Activated CD4-positive, alpha-beta T cell treated with anti-CD3 and anti-CD28 coated beads for 4 hours (primary cell): ENCODE results near the gene CEP72.
A peak's percentile ranks its signal among the peaks of the same experiment; 100 is the strongest.
"Not testable (repeated sequence)": the region's sequence is repeated elsewhere in the genome, so short reads cannot be mapped to it uniquely, and the experiment has no call there.

Experiments used
- DNase-seq, 2 donors: peaks; one replicate each; pipeline ENCODE4 v3.0.0-alpha.2; 2020

The CEP72 gene

DNA sequence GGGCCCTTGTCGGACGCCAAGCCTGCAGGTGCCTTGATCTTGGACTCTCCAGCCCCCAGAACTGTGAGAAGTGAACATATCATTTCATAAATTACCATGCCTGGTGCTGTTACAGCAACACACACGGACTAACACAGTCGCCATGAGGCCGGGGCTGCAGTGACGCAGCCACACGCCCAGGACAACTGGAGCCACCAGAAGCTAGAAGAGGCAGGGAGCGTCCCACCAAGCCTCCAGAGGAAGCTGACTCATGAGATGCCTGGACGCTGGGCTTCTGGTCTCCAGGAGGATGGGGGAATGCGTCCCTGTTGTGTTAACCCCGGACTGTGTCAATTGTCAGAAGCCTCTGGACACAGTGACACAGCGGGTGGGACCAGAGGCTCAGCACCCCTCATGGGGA, 74.8 kb downstream of the CEP72 start:
- not testable (repeated sequence) for DNase-seq

DNA sequence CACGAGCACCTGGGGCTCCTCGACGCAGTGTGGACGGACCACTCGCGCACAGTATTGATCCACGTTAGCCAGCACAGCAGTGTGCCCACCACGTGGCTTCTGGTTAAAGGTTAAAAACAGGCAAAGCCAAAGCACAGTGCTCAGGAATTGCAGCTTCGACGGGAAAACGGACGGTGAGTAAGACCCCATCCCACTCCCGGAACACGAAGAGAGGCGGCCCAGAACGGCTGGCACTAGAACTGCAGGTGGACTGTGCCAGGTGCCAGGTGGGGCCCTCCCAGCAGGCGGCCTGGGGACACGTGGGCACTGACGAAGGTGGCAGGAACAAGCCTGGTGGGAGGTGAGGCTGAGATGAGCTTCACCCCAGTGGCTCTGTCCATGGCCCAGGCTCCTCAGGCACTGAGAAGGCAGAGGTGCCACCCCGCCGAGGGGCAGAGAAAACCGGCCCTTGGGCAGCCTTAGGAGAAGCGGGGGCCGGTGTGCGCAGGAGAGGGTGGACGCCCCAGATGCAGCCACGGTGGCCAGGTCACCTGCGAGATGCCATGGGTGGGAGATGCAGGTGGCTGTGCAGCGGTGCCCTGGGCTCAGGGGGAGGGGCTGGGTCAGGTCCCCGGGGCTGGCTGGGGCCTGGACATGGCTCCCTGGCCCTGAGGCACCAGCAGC, 76.3 kb downstream of the CEP72 start:
- DNase-seq: not testable (repeated sequence)

DNA sequence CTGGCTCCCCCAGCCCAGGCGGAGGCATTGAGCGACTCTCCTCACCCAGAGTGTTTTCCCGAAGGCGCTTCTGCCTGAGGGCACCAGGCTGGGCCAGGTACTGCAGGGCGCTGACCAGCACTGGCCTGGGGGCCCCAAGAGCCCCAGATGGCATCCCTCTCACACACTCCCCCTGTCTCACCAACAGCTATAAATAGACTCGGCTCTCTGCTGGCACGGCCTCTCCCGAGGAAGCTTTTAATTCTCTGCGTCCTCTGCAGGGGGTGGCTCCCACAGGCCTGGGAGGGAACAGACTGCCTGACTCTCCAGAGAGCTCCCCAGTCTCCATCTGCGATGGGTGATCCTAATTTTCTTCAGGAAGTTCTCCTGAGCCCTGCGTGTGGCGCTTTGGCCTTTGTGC, 78.2 kb downstream of the CEP72 start:
- not testable (repeated sequence) for DNase-seq

DNA sequence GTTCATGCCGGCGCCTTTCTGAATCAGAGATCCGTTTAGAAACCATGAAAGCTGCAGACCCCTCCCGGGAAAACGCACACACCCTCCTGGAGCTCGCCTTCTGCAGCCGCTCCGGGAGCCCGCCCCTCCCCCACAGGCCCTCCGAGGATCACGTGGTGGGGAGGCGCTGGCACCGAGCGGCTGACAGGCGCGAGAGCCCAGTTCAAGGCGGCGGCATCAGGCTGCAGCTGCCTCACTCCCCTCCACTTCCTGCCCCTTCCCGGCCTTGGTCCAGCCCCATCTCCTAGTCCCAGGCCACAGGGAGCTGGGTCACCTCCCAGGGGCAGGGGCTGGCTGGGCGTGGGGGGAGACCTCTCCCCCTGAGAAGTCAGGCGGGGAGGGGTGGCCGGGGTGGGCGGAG, 78.9 kb downstream of the CEP72 start:
- not testable (repeated sequence) for DNase-seq

DNA sequence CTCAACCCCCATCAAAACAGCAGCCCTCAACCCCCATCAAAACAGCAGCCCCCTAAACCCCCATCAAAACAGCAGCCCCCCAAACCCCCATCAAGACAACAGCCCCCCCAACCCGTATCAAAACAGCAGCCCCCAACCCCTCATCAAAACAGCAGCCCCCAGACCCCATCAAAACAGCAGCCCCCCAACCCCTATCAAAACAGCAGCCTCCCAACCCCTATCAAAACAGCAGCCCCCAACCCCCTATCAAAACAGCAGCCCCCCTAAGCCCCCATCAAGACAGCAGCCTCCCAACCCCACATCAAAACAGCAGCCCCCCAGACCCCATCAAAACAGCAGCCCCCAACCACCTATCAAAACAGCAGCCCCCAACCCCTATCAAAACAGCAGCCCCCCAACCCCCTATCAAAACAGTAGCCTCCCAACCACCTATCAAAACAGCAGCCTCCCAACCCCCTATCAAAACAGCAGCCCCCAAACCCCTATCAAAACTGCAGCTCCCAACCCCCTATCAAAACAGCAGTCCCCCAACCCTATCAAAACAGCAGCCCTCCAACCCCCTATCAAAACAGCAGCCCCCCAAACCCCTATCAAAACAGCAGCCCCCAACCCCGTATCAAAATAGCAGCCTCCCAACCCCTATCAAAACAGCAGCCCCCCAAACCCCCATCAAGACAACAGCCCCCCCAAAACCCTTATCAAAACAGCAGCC, 79.8 kb downstream of the CEP72 start:
- DNase-seq: no peak

DNA sequence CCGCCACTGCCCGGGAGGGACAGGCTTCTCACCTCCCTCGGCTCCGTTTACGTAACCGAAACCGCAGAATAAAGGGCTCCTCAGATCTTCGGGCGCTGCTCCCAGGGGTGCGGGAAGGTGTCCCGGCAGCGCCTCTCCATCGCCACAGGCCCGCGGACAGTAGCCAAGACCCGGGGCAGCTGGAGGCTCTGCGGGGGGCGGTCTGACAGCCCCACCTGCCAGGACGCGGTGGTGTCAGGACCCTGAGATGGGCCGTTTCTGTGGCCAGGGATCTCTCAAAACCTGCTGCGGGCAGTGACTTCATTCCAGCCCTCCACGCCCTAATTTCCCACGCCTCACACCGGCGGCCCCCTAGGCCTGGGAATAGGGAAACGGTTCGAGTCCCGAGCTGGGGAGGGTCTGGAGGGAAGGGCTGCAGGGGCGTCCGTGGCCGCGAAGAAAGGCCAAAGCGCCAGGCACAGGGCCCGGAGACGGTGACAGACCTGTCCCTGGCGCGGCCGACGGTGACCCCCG, 80.4 kb downstream of the CEP72 start:
- not testable (repeated sequence) for DNase-seq

DNA sequence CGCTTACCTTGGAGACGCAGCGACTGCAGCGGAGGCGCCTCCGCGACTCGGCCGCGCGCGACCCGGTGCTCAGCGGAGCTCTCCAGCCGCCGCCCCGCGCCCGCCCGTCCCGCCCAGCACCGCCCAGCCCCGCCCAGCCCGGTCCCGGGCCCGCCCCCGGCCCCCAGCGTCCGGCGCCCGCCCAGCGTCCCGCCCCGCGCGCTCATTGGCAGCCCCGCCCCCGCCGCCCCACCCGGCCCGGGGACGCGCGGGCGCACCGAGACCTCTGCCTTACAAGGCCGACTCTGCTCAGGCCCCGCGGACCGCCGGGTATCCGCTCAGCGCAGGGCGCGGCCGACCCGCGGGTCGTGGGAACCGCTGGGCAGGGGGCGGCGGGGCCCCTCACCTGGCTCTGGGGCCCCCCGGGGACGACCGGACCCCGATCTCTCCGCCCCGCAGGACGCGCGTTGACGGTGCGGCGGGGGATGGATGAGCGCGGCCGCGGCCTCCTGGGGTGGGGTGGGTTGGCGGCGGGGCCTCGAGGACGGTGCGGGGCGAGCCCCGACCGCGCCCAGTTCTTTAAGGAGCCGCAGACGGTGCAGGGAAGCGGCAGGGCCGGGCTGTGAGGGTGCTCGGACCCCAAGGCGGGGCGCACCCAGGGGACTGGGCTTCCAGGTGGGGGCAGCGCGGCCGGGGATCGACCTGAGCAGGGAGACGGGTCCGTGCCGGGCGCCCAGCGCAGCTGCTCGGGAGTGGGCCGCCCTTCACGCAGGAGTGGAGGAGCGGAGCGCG, 81.3 kb downstream of the CEP72 start, which contains the start of gene TPPP:
TSS of gene TPPP (minus strand) at position 82 of the 771 bp plus-strand sequence. CDS start 15,292 bp downstream, outside the sequence.
- DNase-seq: peak; percentile 73 to 84

DNA sequence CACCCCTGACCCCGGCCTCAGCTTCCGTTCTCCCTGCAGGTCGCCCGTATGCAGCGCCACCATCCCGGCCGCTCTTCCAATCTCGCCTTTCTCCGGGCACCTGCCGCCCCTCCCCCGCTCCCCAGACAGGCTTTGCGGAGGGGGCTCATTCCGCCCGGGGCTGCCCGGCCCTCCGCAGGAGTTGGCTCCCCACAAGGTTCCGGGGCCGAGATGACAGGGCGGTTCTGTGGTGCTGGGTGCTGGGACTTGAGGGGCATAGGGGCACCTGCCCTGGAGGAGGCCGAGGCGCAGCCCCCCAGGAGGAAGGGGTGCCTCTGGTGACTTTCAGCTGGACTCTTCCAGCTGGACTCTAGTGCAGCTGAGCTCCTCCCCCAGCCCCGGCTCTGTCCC, 81.9 kb downstream of the CEP72 start:
- DNase-seq: not testable (repeated sequence)

DNA sequence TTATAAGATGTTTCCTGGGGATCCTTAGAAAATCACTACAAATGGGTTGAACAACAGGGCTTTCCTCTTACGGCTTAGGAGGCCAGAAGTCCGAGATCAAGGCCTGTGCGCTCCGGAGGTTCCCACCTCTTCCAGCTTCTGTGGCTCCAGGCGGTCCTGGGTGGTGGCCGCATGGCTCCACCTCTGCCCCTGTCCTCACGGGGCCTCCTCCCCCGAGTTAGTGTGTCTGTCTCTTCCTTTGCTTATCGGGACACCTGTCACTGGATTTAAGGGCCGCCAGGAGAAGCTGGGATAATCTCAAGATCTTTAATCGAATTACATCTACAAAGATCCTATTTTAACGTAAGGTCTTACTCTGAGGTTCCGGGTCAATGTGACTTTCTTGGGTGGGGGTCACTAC, 83.3 kb downstream of the CEP72 start:
- not testable (repeated sequence) for DNase-seq

DNA sequence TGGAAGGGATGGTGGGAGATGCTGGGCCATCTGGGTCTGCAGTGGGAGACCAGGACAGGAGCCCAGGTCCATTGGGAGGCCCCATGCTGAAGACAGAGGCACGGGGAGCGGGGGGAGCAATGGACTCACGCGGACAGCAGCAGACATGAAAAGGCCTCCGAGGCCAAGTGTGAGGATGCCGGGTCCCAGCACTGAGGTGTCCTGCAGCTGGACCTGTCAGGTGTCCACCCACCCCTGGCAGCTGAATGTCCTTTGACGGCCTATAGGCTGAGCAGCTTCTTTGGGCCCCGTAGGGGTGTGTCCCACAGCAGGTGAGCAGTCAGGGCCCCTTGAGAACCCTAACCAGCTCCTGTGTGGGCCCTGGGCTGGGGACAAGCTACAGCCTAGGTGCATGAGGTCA, 84.1 kb downstream of the CEP72 start:
- DNase-seq: not testable (repeated sequence)

DNA sequence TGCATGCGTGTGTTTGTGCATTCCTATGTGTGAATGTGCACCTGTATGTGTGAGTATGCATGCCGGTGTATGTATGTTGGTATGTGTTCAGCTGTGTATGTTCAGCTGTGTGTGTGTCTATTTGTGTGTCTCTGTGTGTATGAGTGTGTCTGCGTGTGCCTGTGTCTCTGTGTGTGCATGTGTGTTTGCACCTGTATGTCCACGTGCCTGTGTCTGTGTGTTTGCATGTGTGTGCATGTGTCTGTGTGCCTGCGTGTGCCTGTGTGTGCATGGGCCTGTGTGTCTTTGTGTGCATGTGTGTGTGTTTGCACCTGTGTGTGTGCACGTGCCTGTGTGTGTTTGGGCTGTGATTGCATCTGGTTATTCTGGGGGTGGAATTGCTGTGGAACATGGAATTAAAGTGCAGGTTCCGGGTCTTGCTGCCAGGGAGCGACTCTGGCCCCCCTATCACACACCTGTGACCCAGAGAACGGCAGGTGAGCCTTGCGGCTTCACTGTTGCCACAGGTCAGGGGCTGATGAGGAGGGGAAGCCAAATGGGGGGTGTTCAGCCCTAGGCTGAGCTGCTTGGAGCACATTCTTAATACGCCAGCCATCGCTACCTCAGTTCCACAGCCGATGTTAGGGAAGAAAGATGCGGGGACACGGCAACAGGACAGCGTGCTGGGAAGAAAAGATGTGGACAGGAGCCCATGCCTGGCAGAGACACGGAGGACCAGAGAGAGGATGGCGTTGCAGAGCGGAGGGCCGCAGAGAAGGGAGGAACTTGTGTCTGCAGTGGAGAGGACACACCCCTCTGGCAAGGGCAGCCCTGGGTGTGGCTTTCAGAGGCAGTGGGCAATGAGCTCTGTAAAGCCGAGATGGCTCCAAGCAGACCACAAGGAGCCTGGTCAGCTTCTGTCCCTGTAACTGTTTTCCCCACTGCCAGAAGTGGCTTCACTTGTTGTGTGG, 84.9 kb downstream of the CEP72 start:
- DNase-seq: not testable (repeated sequence)
